H9 (cell line): Measurements from ENCODE around the gene CRAMP1. TPM values are rescaled to one million over a fixed set of nuclear protein-coding genes. Genes with fewer than 3 reads are reported as not detected.

Experiments used
- DNase-seq: peaks from one replicate; pipeline ENCODE4 v3.0.0-alpha.2; 2017
- H2AFZ ChIP-seq: one replicate; pipeline ENCODE4 v1.6.1; 2013; ENCODE audit warnings: mild to moderate bottlenecking, low read length, control low read depth, moderate library complexity
- H2AK5ac ChIP-seq: 2 replicates; pipeline ENCODE4 v1.6.1; 2013; ENCODE audit warnings: low read length, control low read depth, mixed read lengths; ENCODE audit not compliant: insufficient read length
- H2BK120ac ChIP-seq: one replicate; pipeline ENCODE4 v1.6.1; 2013; ENCODE audit warnings: low read depth, mild to moderate bottlenecking, low read length, control low read depth, inconsistent platforms; ENCODE audit not compliant: poor library complexity, severe bottlenecking
- H2BK12ac ChIP-seq: 2 replicates; pipeline ENCODE4 v1.6.1; 2013; ENCODE audit warnings: low read length, control low read depth, mixed read lengths, low read depth; ENCODE audit not compliant: insufficient read length
- H2BK15ac ChIP-seq: 2 replicates; pipeline ENCODE4 v1.6.1; 2013; ENCODE audit warnings: low read depth, low read length, control low read depth
- H2BK20ac ChIP-seq: one replicate; pipeline ENCODE4 v1.6.1; 2013; ENCODE audit warnings: low read depth, mild to moderate bottlenecking, low read length, control low read depth, inconsistent platforms; ENCODE audit not compliant: poor library complexity, severe bottlenecking
- H2BK5ac ChIP-seq: 2 replicates; pipeline ENCODE4 v1.6.1; 2013; ENCODE audit warnings: low read length, control low read depth, mixed read lengths; ENCODE audit not compliant: insufficient read length
- H3K14ac ChIP-seq: 2 replicates; pipeline ENCODE4 v1.6.1; 2013; ENCODE audit warnings: low read length, control low read depth; ENCODE audit not compliant: insufficient read depth
- H3K18ac ChIP-seq: 2 replicates; pipeline ENCODE4 v1.6.1; 2013; ENCODE audit warnings: low read depth, mild to moderate bottlenecking, mixed read lengths, low read length, control low read depth; ENCODE audit not compliant: insufficient read length
- H3K23ac ChIP-seq: 2 replicates; pipeline ENCODE4 v1.6.1; 2013; ENCODE audit warnings: low read length, control low read depth, mixed read lengths, low read depth; ENCODE audit not compliant: insufficient read length
- H3K23me2 ChIP-seq: 2 replicates; pipeline ENCODE4 v1.6.1; 2013; ENCODE audit warnings: low read depth, mild to moderate bottlenecking, mixed read lengths, low read length, control low read depth; ENCODE audit not compliant: insufficient read length, poor library complexity, severe bottlenecking
- H3K27ac ChIP-seq: 2 replicates; pipeline ENCODE4 v1.5.1; 2013; ENCODE audit warnings: low read length, control low read depth, mixed read lengths, low read depth; ENCODE audit not compliant: insufficient read length
- H3K27me3 ChIP-seq: 2 replicates; pipeline ENCODE4 v1.6.1; 2013; ENCODE audit warnings: low read length, control low read depth, inconsistent platforms; ENCODE audit not compliant: insufficient read depth
- H3K4ac ChIP-seq: 2 replicates; pipeline ENCODE4 v1.6.1; 2013; ENCODE audit warnings: low read depth, mild to moderate bottlenecking, control low read depth, inconsistent platforms, low read length, moderate library complexity
- H3K4me1 ChIP-seq: 2 replicates; pipeline ENCODE4 v1.6.1; 2013; ENCODE audit warnings: low read length, control low read depth, inconsistent platforms; ENCODE audit not compliant: insufficient read depth
- H3K4me2 ChIP-seq: 2 replicates; pipeline ENCODE4 v1.6.1; 2013; ENCODE audit warnings: low read length, control low read depth, mixed read lengths; ENCODE audit not compliant: insufficient read length, insufficient read depth
- H3K56ac ChIP-seq: 2 replicates; pipeline ENCODE4 v1.6.1; 2013; ENCODE audit warnings: low read depth, mild to moderate bottlenecking, mixed read lengths, low read length, control low read depth; ENCODE audit not compliant: insufficient read length
- H3K79me1 ChIP-seq: 2 replicates; pipeline ENCODE4 v1.6.1; 2013; ENCODE audit warnings: low read depth, mild to moderate bottlenecking, moderate library complexity, low read length, control low read depth, inconsistent platforms; ENCODE audit not compliant: insufficient read depth, poor library complexity, severe bottlenecking
- H3K79me2 ChIP-seq: 2 replicates; pipeline ENCODE4 v1.6.1; 2013; ENCODE audit warnings: low read length, control low read depth, inconsistent platforms; ENCODE audit not compliant: insufficient read depth
- H3K9ac ChIP-seq: 2 replicates; pipeline ENCODE4 v1.6.1; 2013; ENCODE audit warnings: low read length, control low read depth, mixed read lengths; ENCODE audit not compliant: insufficient read length; ENCODE audit errors: extremely low read depth
- H3K9me3 ChIP-seq: one replicate; pipeline ENCODE4 v1.6.1; 2013; ENCODE audit warnings: low read depth, low read length, inconsistent platforms; ENCODE audit not compliant: control insufficient read depth
- H3T11ph ChIP-seq: one replicate; pipeline ENCODE4 v1.6.1; 2013; ENCODE audit warnings: mild to moderate bottlenecking, low read length, control low read depth, inconsistent platforms
- H4K20me1 ChIP-seq: one replicate; pipeline ENCODE4 v1.6.1; 2013; ENCODE audit not compliant: control insufficient read depth, insufficient read length, insufficient read depth
- H4K5ac ChIP-seq: 2 replicates; pipeline ENCODE4 v1.6.1; 2013; ENCODE audit warnings: low read depth, mild to moderate bottlenecking, mixed read lengths, low read length, control low read depth; ENCODE audit not compliant: insufficient read length
- H4K8ac ChIP-seq: replicated peaks from 2 replicates; pipeline ENCODE4 v1.6.1; 2013; ENCODE audit warnings: low read length, control low read depth, mixed read lengths, low read depth; ENCODE audit not compliant: insufficient read length
- H4K91ac ChIP-seq: 2 replicates; pipeline ENCODE4 v1.6.1; 2013; ENCODE audit warnings: low read depth, mild to moderate bottlenecking, moderate library complexity, mixed read lengths, low read length, control low read depth; ENCODE audit not compliant: insufficient read length
- H3K27ac Mint-ChIP-seq, 3 experiments: 2 replicates in 2 of 3; 3 replicates in 1 of 3; pipeline ENCODE4 v1.8.0; 2020 to 2021; ENCODE audit warnings: mixed read lengths in 3 of 3, mild to moderate bottlenecking in 1 of 3, moderate library complexity in 1 of 3
- H3K27me3 Mint-ChIP-seq: 2 replicates; pipeline ENCODE4 v1.8.0; 2021; ENCODE audit warnings: low read depth, mild to moderate bottlenecking, moderate library complexity, mixed read lengths
- H3K36me3 Mint-ChIP-seq, 3 experiments: 2 replicates in 2 of 3; 3 replicates in 1 of 3; pipeline ENCODE4 v1.8.0; 2020 to 2021; ENCODE audit warnings: low read depth in 3 of 3, mixed read lengths in 3 of 3; ENCODE audit not compliant: insufficient read depth in 1 of 3
- H3K4me1 Mint-ChIP-seq, 2 experiments: 2 replicates each; pipeline ENCODE4 v1.8.0; 2020; ENCODE audit warnings: mixed read lengths in 2 of 2
- H3K4me3 Mint-ChIP-seq, 2 experiments: 2 replicates in 1 of 2; 3 replicates in 1 of 2; pipeline ENCODE4 v1.8.0; 2020 to 2021; ENCODE audit warnings: mild to moderate bottlenecking in 2 of 2, mixed read lengths in 2 of 2, moderate library complexity in 1 of 2
- H3K9me3 Mint-ChIP-seq, 2 experiments: 2 replicates in 1 of 2; 3 replicates in 1 of 2; pipeline ENCODE4 v1.8.0; 2020; ENCODE audit warnings: mild to moderate bottlenecking in 2 of 2, mixed read lengths in 2 of 2, moderate library complexity in 1 of 2
- WGBS: extraction: QIAGEN DNeasy Blood & Tissue Kit; methylation state at CpG from one replicate; pipeline ENCODE4 v1.1.7; 2013; ENCODE audit warnings: missing lambda C conversion rate, low lambda C conversion rate, mixed read lengths; ENCODE audit not compliant: insufficient read length; ENCODE audit errors: extremely low coverage; 5-methylcytosine and 5-hydroxymethylcytosine counted together
- total RNA-seq: library from RNA; stranded (reverse); gene quantifications from 2 replicates; pipeline ENCODE4 v1.2.1, GENCODE V29; 2021
- TF ChIP-seq, protein P1 (sequence below): fragments of 200-600 bp; sonication (generic); conservative IDR thresholded peaks from 3 replicates; pipeline ENCODE4 v1.8.0; 2021; ENCODE audit warnings: antibody characterized with exemption, mild to moderate bottlenecking

Gene CRAMP1
- total RNA-seq, 1 experiment from 2014 or later, result 46.2 TPM

DNA sequence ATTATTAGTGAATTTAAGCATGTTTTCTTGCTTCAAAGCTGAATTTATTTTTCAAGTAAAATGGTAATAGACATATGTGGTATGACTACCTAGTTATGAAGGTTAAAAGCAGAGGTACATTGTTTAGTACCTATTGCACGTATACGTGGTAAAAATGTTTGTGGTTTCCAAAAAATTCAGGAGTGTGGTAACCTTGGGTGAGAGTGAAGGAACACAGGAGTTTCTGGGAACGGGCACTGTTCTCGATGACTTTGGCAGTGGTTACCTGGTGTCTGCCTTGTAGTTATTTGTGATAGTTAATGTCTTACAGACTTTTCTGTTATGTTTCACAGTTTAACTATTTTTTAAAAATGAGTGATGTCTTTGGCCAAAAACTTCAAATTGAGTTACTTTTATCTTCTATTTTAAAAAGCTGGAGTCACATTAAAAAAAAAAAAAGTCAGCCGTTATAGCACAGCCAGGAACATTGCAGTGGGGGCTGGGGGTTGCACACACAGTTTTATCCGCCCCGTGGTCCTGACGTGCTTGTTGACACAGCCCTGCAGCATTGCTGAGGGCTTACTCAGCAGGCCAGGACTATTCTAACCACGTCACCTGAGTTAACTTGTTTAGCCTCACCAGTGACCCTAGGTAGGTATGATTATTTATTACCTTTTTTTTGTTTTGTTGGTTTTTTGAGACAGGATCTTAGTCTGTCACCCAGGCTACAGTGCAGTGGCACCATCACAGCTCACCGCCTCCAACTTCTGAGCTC lies 76.8 kb downstream of the CRAMP1 start:
- H2AK5ac ChIP-seq, result no peak overlapping the region
- no peaks in the 10 kb centered on the region; the same call in 1 of the 2 replicates for H3K4me1 ChIP-seq
- H3K27ac ChIP-seq, result no peak overlapping the region
- Mint-ChIP-seq H3K9me3 (no peaks in the 10 kb centered on the region), H3K4me3 (no peak overlapping the region), H3K27me3 (no peaks in the 10 kb centered on the region), H3K4me1 (no peaks in the 10 kb centered on the region), H3K36me3 (peaks cover 41 to 89% (median 89%) of the 10 kb centered on the region in 3 experiments), H3K27ac (no peak overlapping the region)
- H2BK20ac ChIP-seq, result no peak overlapping the region
- no peak overlapping the region for H2BK5ac ChIP-seq
- H4K8ac ChIP-seq, result no peak overlapping the region
- TF ChIP-seq, protein P1, sequence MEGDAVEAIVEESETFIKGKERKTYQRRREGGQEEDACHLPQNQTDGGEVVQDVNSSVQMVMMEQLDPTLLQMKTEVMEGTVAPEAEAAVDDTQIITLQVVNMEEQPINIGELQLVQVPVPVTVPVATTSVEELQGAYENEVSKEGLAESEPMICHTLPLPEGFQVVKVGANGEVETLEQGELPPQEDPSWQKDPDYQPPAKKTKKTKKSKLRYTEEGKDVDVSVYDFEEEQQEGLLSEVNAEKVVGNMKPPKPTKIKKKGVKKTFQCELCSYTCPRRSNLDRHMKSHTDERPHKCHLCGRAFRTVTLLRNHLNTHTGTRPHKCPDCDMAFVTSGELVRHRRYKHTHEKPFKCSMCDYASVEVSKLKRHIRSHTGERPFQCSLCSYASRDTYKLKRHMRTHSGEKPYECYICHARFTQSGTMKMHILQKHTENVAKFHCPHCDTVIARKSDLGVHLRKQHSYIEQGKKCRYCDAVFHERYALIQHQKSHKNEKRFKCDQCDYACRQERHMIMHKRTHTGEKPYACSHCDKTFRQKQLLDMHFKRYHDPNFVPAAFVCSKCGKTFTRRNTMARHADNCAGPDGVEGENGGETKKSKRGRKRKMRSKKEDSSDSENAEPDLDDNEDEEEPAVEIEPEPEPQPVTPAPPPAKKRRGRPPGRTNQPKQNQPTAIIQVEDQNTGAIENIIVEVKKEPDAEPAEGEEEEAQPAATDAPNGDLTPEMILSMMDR, result no peak
- H3K79me1 ChIP-seq, result peaks cover 3% of the 10 kb centered on the region
- H3K9me3 ChIP-seq, result no peaks in the 10 kb centered on the region
- H3K23me2 ChIP-seq, result no peaks in the 10 kb centered on the region
- no peak overlapping the region for H4K5ac ChIP-seq
- no peak for DNase-seq
- H3K4ac ChIP-seq, result no peak overlapping the region
- H4K91ac ChIP-seq, result no peak overlapping the region
- H4K20me1 ChIP-seq, result no peaks in the 10 kb centered on the region
- no peak overlapping the region for H3K14ac ChIP-seq
- no peak overlapping the region for H3K4me2 ChIP-seq
- peaks cover 34% of the 10 kb centered on the region; the same call in 1 of the 2 replicates for H3K79me2 ChIP-seq
- H3K56ac ChIP-seq, result no peak overlapping the region
- H2BK15ac ChIP-seq, result no peak overlapping the region
- no peak overlapping the region for H3K23ac ChIP-seq
- no peaks in the 10 kb centered on the region; the same call in 1 of the 2 replicates for H3K27me3 ChIP-seq
- H3K9ac ChIP-seq, result no peak overlapping the region
- no peak overlapping the region for H2BK120ac ChIP-seq
- no peak overlapping the region for H3T11ph ChIP-seq
- no CpG with 5 or more reads among the region's 10 CpGs for WGBS
- no peak overlapping the region for H3K18ac ChIP-seq
- no peak overlapping the region for H2AFZ ChIP-seq
- no peak overlapping the region for H2BK12ac ChIP-seq
